ENCODE data around the gene C1QTNF2. TPM values are rescaled to one million over a fixed set of nuclear protein-coding genes. Genes with fewer than 3 reads are reported as not detected.

The C1QTNF2 gene
- total RNA-seq, 2 donors from 2014 or later, result not detected

DNA sequence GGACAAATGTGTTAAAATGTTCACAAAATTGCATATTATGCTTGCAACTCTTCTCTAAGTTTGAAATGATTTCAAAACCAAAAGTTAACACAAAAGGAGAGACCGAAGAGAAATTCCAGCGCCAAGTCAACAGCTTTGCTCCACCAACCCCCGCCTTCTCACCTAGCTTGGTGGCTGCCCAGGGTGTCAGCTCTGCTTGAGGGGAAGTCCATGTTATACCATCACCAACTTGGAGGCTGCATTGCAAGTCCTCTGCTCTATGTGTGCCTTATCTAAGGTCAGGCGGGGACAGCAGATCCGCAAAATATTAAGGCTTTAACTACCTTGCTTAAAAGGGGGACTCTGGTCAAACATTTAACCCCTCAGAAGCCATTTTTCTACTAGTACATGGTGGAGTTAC, 72.7 kb downstream of the C1QTNF2 start:
- H3K36me3 Mint-ChIP-seq (ENCODE audit: low read depth), result no peaks in the 10 kb centered on the region
- H3K4me1 Mint-ChIP-seq, result peaks cover 32% of the 10 kb centered on the region
- H3K4me3 Mint-ChIP-seq, result no peak overlapping the region
- no peak overlapping the region for H3K4me3 ChIP-seq (ENCODE audit: low read length)
- no peak overlapping the region for H3K9ac ChIP-seq (ENCODE audit: extremely low read depth, low read length, poor library complexity, severe bottlenecking)
- H3K9me3 Mint-ChIP-seq, result no peaks in the 10 kb centered on the region
- WGBS, 2 experiments (ENCODE audit: insufficient coverage in 1 of 2, insufficient read length in 1 of 2), result 89% methylated on average over 5 of the region's 5 CpGs; no CpG with 5 or more reads in 1 of the 2 experiments
- no peak overlapping the region for H3K27ac ChIP-seq (ENCODE audit: low read depth, low read length)
- no peaks in the 10 kb centered on the region for H3K36me3 ChIP-seq (ENCODE audit: control insufficient read depth, insufficient read depth, low read length)
- TF ChIP-seq, protein P1, sequence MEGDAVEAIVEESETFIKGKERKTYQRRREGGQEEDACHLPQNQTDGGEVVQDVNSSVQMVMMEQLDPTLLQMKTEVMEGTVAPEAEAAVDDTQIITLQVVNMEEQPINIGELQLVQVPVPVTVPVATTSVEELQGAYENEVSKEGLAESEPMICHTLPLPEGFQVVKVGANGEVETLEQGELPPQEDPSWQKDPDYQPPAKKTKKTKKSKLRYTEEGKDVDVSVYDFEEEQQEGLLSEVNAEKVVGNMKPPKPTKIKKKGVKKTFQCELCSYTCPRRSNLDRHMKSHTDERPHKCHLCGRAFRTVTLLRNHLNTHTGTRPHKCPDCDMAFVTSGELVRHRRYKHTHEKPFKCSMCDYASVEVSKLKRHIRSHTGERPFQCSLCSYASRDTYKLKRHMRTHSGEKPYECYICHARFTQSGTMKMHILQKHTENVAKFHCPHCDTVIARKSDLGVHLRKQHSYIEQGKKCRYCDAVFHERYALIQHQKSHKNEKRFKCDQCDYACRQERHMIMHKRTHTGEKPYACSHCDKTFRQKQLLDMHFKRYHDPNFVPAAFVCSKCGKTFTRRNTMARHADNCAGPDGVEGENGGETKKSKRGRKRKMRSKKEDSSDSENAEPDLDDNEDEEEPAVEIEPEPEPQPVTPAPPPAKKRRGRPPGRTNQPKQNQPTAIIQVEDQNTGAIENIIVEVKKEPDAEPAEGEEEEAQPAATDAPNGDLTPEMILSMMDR (conservative IDR thresholded peaks at IDR 0.05), result no peak
- peak; percentile 60 for DNase-seq
- no peaks in the 10 kb centered on the region for H3K9me3 ChIP-seq (ENCODE audit: control insufficient read depth, low read length)
- no peaks in the 10 kb centered on the region for H3K27me3 Mint-ChIP-seq (ENCODE audit: insufficient read depth)
- no peak overlapping the region for H3K27ac Mint-ChIP-seq
- peaks cover 6% of the 10 kb centered on the region for H3K4me1 ChIP-seq (ENCODE audit: control insufficient read depth, insufficient read depth, low read length)
- no peaks in the 10 kb centered on the region for H3K27me3 ChIP-seq (ENCODE audit: control insufficient read depth, insufficient read depth, low read length, poor library complexity, severe bottlenecking)

Other genes with a start within 250 kb of the C1QTNF2 start
- gene FABP6, start 141.1 kb downstream of the C1QTNF2 start, total RNA-seq, result 1 to 10 TPM in 1 of 2 donors, under 1 TPM in 1; 0.37 to 1.9 TPM
- 10 to 100 TPM; 14.1 to 18.7 TPM for gene CCNJL, start 58.1 kb downstream of the C1QTNF2 start, total RNA-seq
- gene FAM200C, start 29.4 kb upstream of the C1QTNF2 start, total RNA-seq, result 1 to 10 TPM; 2.4 to 2.7 TPM
- gene SLU7, start 48.5 kb upstream of the C1QTNF2 start, total RNA-seq, result 10 to 100 TPM; 36.8 to 47.5 TPM
- 100 to 1,000 TPM; 121 to 162 TPM for gene PTTG1, start 51.2 kb upstream of the C1QTNF2 start, total RNA-seq

All from endodermal cell (in vitro differentiated cells).